ENCODE data around the gene KHK.
"Not testable (repeated sequence)": the region's sequence is repeated elsewhere in the genome, so short reads cannot be mapped to it uniquely, and the experiment has no call there.

KHK gene

DNA sequence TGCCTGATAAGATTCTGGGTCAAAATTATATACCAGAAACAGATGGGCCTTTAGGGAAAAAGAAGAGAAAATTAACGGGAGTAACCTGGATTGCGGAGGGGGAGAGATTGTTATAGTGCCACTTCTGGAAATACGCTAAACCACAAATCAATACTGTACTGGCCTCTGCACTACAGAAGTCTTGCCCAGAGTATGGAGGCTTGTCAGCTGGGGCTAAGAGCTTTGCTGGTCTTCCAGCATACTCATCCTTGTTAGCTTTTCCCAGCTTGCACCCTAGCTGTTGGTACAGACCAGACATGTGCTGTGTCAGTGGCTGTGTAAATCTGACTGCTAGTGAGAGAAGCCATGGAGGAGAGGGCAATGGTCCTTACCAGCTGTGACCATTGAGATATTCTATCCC is 26.2 kb upstream of the KHK start:
- DNase-seq, result no peak

- no peak for DNase-seq
Measured at GRCh38 chr2:27065128-27065527, 21.4 kb upstream of the KHK start.

GRCh38 chr2:27067385-27067784 is 19.2 kb upstream of the KHK start:
- DNase-seq, result no peak

GRCh38 chr2:27069436-27069835 is 17.1 kb upstream of the KHK start:
- DNase-seq, result no peak

DNA sequence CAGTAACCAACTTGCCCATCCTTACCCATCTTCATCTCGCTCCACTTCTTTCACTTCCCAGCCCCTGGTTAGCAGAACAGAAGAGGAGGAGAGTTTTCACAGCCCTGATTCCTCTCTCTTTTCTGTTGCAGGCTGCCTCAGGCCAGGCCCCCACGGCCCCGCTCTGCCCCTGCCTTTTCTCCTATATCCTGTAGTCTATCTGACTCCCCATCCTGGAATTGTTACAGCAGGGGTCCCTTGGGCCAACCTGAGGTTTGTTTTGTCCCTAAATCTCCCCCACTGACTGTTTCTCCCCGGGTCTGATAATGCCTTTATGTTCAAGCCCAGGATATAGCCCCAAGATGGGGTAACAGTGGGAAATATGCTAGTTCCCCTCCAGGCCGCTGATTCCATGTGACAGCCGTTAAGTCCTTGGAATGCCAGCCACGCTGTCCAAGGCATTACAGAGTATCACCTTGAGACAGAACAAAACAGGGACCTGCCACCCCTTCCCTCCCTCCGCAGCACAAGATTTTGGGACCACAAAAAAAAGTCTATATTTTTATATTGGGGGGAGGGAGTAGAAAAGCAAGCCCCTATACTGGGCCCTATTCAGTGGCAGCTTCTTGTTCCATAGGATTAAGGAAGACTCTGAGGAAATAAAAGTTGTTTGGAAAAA is 16.5 kb upstream of the KHK start:
- no peak for DNase-seq

- no peak for DNase-seq
Measured at GRCh38 chr2:27070653-27071276, 15.8 kb upstream of the KHK start.

DNA sequence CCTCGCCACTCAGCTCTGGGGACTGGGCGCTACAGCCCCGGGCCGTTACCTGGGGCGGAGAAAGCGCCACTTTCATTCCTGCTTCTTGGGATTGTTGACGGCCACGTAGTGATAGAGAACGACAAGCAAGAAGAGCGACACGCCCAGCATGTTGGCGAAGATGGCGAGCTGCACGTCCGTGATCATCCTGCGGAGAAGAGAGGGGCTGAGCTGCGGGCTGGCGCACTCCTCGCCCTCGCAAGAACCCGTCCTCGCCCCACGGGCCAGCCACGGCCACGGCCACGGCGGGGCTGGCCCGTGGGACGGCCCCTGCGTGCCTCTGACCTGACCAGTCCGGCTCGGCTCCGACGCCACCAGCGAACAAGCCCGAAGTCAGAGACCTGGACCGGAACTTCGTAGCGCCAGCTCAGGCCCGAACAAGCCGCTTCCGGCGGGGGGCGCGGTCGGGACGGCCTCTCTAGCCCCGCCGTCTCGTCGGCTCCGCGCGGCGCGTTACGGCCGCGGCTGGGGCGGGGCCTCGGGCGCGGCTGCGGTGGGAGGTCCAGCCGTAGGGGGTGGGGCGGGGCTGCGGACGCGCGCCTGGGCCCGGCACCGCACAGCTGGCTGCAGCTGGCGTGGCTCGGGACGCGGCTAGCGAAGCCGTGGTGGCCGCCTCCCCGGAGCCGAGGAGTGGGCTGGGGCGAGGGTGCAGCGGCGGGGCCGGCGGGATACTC is 15.1 kb upstream of the KHK start, which contains the start of gene OST4:
TSS of gene OST4 (minus strand) at position 378 of the 713 bp plus-strand sequence.
- DNase-seq, result peak; percentile 92

- peak; percentile 72 for DNase-seq
Measured at GRCh38 chr2:27071990-27072830, 14.4 kb upstream of the KHK start.

GRCh38 chr2:27072920-27073319 is 13.7 kb upstream of the KHK start:
- no peak for DNase-seq

DNA sequence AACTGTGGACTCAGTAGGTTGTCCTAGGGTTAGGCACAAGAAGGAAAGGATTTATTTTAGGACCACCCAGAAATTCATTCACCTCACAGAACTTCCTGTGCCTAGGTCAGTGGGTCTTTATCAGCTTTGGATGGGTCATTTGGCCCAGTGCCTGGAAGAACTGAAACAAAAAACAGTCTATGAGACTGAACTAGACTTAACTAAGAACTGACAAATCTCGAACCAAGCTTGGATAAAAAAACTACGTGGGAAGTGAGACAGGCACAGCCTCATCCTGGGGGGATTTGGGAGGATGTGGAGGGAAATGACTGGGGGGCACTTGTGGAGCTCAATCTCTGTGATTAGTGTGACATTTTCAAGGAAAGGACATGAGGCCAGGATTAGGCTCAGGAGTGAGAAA is 12.8 kb upstream of the KHK start:
- DNase-seq, result no peak

- DNase-seq, result peak; percentile 57
Measured at GRCh38 chr2:27074738-27075565, 11.6 kb upstream of the KHK start.

- DNase-seq, result not testable (repeated sequence)
Measured at GRCh38 chr2:27075566-27075871, 11.1 kb upstream of the KHK start.

DNA sequence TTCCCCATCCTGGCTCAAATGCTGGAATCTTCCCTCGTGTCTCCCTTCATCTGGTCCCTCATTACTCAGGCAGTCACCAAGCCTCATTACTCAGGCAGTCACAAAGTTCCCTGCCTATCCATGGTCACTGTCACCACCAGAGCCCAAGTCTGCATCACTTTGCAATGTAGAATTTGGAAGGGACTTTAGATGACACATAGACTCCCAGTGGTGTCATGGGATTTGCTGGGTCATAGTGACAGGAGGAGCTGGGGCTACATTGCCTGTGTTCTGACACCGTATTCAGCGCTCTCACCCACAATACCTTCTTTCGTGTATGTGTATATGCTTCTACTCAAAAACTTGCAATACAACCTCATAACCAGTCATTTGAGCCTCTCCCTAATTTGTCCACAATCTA is 10.2 kb upstream of the KHK start:
- no peak for DNase-seq

GRCh38 chr2:27077231-27077630 is 9.3 kb upstream of the KHK start:
- DNase-seq, result no peak

GRCh38 chr2:27078267-27079194 is 8.0 kb upstream of the KHK start, which contains the start of gene EMILIN1:
Gene EMILIN1 (plus strand): TSS chr2:27078615. CDS start chr2:27079066, 451 bp downstream.
- DNase-seq, result no peak

GRCh38 chr2:27079233-27080139 is 7.1 kb upstream of the KHK start:
- DNase-seq, result no peak

GRCh38 chr2:27080140-27080469 is 6.5 kb upstream of the KHK start:
- no peak for DNase-seq

DNA sequence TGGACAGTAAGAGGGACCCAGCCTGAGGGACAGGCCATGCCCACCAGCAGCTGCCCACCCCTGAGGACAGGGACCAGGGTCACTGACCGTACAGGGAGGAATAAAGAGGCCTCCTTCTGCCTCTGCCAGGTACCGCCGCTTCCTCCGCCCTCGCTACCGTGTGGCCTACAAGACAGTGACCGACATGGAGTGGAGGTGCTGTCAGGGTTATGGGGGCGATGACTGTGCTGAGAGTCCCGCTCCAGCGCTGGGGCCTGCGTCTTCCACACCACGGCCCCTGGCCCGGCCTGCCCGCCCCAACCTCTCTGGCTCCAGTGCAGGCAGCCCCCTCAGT is 6.0 kb upstream of the KHK start:
- no peak for DNase-seq

DNA sequence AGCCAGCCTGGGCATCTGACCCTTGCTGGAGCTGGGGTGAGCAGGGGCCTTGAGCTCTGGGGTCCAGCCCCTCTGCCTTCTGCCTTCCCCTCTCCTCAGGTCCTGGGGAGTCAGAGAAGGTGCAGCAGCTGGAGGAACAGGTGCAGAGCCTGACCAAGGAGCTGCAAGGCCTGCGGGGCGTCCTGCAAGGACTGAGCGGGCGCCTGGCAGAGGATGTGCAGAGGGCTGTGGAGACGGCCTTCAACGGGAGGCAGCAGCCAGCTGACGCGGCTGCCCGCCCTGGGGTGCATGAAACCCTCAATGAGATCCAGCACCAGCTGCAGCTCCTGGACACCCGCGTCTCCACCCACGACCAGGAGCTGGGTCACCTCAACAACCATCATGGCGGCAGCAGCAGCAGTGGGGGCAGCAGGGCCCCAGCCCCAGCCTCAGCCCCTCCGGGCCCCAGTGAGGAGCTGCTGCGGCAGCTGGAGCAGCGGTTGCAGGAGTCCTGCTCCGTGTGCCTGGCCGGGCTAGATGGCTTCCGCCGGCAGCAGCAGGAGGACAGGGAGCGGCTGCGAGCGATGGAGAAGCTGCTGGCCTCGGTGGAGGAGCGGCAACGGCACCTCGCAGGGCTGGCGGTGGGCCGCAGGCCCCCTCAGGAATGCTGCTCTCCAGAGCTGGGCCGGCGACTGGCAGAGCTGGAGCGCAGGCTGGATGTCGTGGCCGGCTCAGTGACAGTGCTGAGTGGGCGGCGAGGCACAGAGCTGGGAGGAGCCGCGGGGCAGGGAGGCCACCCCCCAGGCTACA is 4.4 kb upstream of the KHK start:
- no peak for DNase-seq
